Measurements from ENCODE around the gene SPRING1.

DNA sequence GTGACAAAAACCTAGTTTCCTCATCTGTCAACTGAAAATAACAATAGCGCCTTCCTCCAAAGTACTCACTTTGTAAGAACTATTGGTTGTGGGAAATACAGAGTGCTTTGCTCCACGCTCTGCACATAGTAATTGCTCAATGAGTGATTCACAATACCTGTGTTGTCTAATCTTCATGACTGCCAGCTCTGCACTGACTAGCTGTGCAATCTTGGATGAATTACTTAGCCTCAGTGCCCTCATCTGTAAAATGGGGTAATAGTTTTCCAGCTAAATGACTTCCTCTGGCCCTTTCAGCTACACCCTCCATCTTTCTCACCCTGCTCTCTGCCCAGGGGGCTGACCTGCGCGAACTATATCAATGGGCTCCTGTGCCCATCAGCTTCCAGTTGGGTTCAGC, 43.1 kb upstream of the SPRING1 start:
- TF ChIP-seq, protein P1, sequence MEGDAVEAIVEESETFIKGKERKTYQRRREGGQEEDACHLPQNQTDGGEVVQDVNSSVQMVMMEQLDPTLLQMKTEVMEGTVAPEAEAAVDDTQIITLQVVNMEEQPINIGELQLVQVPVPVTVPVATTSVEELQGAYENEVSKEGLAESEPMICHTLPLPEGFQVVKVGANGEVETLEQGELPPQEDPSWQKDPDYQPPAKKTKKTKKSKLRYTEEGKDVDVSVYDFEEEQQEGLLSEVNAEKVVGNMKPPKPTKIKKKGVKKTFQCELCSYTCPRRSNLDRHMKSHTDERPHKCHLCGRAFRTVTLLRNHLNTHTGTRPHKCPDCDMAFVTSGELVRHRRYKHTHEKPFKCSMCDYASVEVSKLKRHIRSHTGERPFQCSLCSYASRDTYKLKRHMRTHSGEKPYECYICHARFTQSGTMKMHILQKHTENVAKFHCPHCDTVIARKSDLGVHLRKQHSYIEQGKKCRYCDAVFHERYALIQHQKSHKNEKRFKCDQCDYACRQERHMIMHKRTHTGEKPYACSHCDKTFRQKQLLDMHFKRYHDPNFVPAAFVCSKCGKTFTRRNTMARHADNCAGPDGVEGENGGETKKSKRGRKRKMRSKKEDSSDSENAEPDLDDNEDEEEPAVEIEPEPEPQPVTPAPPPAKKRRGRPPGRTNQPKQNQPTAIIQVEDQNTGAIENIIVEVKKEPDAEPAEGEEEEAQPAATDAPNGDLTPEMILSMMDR (IDR thresholded peaks at IDR 0.05; ENCODE audit: borderline replicate concordance, extremely low read depth, low read length, poor library complexity, severe bottlenecking) = no peak
- no peak for TF ChIP-seq EZH2 (IDR thresholded peaks at IDR 0.05; ENCODE audit: borderline replicate concordance, low read depth, low read length, severe bottlenecking)
